GM13977 (cell line): ENCODE data around the gene SETD1B.

ENCODE experiments used
- DNase-seq: peaks from one replicate; pipeline ENCODE4 v3.0.0; 2012; ENCODE audit warnings: low spot score
- CTCF ChIP-seq: IDR thresholded peaks from 2 replicates; pipeline ENCODE4 v1.5.1; 2012; ENCODE audit warnings: mild to moderate bottlenecking, control low read depth; ENCODE audit not compliant: insufficient read depth; ENCODE audit errors: extremely low read depth, missing control alignments
- in situ Hi-C: fragments of 300-500 bp; cut with MboI; formaldehyde crosslinking; loops from one replicate; pipeline ENCODE4 v1.12.0; 2022; ENCODE audit warnings: low sequenced_read_pairs, low pct_unique_long_range_greater_than_20kb, mixed read lengths, inconsistent platforms; ENCODE audit not compliant: unreplicated experiment

Gene SETD1B

GRCh38 chr12:121791671-121792551, 11.9 kb upstream of the SETD1B start:
- in situ Hi-C loops, result no loop called here
- no peak for TF ChIP-seq CTCF
- no peak for DNase-seq

- peak; percentile 80 for DNase-seq
- in situ Hi-C loops, result no loop called here
- peak; percentile 26 for TF ChIP-seq CTCF
Measured at GRCh38 chr12:121792607-121793439, 11.0 kb upstream of the SETD1B start.

- peak; percentile 84 for DNase-seq
- in situ Hi-C loops, result no loop called here
- TF ChIP-seq CTCF, result no peak
Measured at GRCh38 chr12:121793440-121793837, 10.4 kb upstream of the SETD1B start, which contains the start of gene RHOF. TSS of gene RHOF (minus strand) at chr12:121793688. CDS start at chr12:121793633, 55 bp downstream.

- TF ChIP-seq CTCF, result peak; percentile 100
- DNase-seq, result peak; percentile 92
- in situ Hi-C loops, result no loop called here
Measured at GRCh38 chr12:121793838-121794533, 9.8 kb upstream of the SETD1B start.

- DNase-seq, result peak; percentile 67
- in situ Hi-C loops, result no loop called here
- no peak for TF ChIP-seq CTCF
Measured at GRCh38 chr12:121794534-121795033, 9.2 kb upstream of the SETD1B start.
